ENCODE measurements around the gene ITGAD.
"Not testable (repeated sequence)": the region's sequence is repeated elsewhere in the genome, so short reads cannot be mapped to it uniquely, and the experiment has no call there.

Gene ITGAD

DNA sequence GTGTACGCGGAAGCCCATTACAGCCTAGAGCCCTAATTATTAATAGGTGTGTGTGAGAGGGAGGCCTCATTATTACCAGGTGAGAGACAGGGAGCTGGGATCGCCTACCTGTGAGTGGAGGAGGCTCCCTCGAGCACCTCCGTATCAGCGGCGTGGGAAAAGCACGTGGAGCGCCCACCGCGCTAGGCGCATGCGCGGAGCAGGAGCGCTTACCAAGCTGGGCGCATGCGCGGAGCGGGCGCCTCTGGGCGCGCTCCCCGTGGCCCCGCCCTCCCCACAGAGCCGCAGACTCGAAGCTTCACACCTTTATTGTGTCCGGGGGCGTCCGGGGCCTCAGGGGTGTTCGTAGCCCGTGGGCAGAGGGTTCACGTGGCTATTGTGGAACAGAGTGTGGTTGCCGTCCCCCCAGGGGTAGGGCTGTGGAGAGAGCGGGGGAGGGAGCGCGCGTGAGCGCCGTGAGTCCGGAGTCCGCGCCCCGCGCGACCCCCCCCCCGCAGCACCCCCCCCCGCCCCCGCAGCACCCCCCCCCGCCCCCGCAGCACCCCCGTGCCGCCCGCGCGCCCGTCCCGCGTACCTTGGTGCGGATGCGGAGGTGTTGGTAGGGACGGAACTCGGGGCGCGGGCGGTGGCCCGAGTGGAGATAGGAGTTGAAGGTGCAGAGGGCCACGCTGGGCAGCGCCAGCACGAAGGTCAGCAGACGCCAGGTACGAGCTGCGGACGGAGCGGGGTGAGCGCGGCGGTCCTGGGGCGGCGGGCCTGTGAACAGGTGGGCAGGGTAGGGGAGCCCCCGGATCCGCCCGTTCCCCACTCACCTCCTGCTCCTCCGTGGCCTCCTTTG, 34.5 kb downstream of the ITGAD start:
- Histone ChIP-seq H3K36me3 (ENCODE audit: control insufficient read depth, low read depth, low read length) (no peaks in the 10 kb centered on the region), H3K9ac (ENCODE audit: low read length) (no peak overlapping the region), H3K4me1 (ENCODE audit: control insufficient read depth, low read depth, low read length) (no peaks in the 10 kb centered on the region), H3K27me3 (ENCODE audit: control insufficient read depth, insufficient read depth, low read length) (no peaks in the 10 kb centered on the region), H3K9me3 (ENCODE audit: control insufficient read depth, low read depth, low read length) (no peaks in the 10 kb centered on the region), H3K4me3 (ENCODE audit: low read length) (no peak overlapping the region), H3K27ac (ENCODE audit: low read length) (no peak overlapping the region)

DNA sequence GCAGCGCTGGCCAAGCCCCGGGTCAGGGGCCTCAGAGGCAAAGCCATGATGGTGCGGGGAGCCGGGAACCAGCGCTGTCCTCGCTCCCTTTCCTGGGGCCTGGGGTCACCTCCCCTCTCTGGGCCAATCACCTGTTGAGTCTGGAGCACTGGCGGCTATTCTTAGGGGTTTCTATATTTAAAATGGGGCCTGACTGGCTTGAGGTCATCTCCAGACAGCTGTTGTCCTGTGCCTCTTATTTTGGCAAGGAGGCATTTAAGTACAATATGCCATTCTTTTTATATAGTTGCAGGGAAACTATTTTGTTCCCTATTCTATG, 35.1 kb downstream of the ITGAD start, which contains the start of gene COX6A2:
COX6A2 (minus strand) TSS at position 82 of the 319 bp plus-strand sequence; CDS start at position 47, 35 bp downstream.
- H3K9ac ChIP-seq (ENCODE audit: low read length), result no peak within 1 kb of the TSS
- H3K4me3 ChIP-seq (ENCODE audit: low read length), result no peak within 1 kb of the TSS
- H3K9me3 ChIP-seq (ENCODE audit: control insufficient read depth, low read depth, low read length), result no peaks in the 10 kb centered on the region
- no peak within 1 kb of the TSS for H3K27ac ChIP-seq (ENCODE audit: low read length)
- no peaks in the 10 kb centered on the region for H3K27me3 ChIP-seq (ENCODE audit: control insufficient read depth, insufficient read depth, low read length)
- no peaks in the 10 kb centered on the region for H3K4me1 ChIP-seq (ENCODE audit: control insufficient read depth, low read depth, low read length)
- H3K36me3 ChIP-seq (ENCODE audit: control insufficient read depth, low read depth, low read length), result no peaks in the 10 kb centered on the region

DNA sequence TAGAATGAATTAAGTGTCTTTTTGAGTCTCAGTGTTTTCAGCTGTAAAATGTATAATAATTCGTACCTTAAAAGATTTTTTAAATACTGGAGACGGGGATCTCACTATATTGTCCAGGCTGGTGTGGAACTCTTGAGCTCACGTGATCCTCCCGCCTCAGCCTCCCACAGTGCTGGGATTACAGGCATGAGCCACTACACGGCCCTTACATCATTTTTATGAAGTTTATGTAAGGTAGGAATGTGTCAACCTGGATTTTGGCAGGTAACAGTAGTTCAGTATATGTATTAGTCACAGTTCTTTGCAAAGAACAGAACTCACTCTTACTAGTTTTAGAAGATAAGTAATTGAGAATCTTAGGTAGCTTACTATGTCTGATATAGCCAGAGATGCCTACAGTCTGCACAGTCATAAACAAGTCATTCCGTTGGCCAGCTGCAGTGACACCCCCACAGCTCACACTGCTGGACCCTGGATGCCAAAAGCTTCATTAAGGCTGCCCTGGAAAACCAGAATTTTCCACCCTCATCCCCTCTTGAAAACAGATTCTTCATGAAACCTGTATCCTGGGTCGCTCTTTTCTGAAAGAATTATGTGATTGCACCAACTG, 35.6 kb downstream of the ITGAD start:
- no peaks in the 10 kb centered on the region for H3K9me3 ChIP-seq (ENCODE audit: control insufficient read depth, low read depth, low read length)
- no peaks in the 10 kb centered on the region for H3K4me1 ChIP-seq (ENCODE audit: control insufficient read depth, low read depth, low read length)
- no peaks in the 10 kb centered on the region for H3K36me3 ChIP-seq (ENCODE audit: control insufficient read depth, low read depth, low read length)
- no peak overlapping the region for H3K27ac ChIP-seq (ENCODE audit: low read length)
- no peaks in the 10 kb centered on the region for H3K27me3 ChIP-seq (ENCODE audit: control insufficient read depth, insufficient read depth, low read length)
- no peak overlapping the region for H3K9ac ChIP-seq (ENCODE audit: low read length)
- no peak overlapping the region for H3K4me3 ChIP-seq (ENCODE audit: low read length)

DNA sequence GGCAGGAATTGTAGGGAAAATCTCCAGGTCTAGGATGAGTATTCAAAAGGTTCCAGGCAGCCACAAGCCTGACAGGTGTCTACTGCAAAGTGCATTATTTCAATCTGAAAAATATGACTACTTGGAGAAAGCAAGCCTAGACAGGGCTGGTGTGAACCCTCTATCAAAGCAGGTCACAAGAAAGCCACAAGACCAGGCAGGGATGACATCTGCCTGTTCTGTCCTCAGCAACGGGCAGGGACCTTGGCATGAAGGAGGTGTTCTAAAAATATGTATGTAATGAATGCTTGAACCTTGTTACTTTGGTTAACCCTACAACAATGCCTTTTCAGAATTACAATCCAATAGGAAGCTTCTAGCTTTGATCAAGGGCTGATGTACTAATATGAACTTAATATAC, 36.2 kb downstream of the ITGAD start:
- H3K4me3 ChIP-seq (ENCODE audit: low read length), result no peak overlapping the region
- no peaks in the 10 kb centered on the region for H3K27me3 ChIP-seq (ENCODE audit: control insufficient read depth, insufficient read depth, low read length)
- H3K27ac ChIP-seq (ENCODE audit: low read length), result no peak overlapping the region
- H3K4me1 ChIP-seq (ENCODE audit: control insufficient read depth, low read depth, low read length), result no peaks in the 10 kb centered on the region
- no peaks in the 10 kb centered on the region for H3K9me3 ChIP-seq (ENCODE audit: control insufficient read depth, low read depth, low read length)
- H3K9ac ChIP-seq (ENCODE audit: low read length), result no peak overlapping the region
- no peaks in the 10 kb centered on the region for H3K36me3 ChIP-seq (ENCODE audit: control insufficient read depth, low read depth, low read length)

DNA sequence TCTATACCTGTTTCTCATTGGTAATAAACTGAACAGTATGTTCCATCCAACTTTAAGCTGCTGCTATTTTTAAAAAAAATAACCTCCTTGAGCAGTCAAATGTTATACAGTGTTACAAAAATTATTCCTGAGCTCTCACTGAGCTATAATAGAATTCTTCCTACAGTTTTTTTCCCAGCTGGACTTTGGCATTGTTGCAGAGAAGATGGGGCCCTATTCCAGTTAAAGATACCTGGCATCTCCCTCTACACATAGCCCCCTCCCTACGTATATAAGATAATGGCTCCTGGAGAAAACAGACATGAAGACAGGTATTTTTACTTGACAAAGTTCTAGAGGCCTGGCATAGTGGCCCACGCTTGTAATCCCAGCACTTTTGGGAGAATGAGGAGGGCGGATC, 36.7 kb downstream of the ITGAD start:
- Histone ChIP-seq H3K27ac (ENCODE audit: low read length) (no peak overlapping the region), H3K36me3 (ENCODE audit: control insufficient read depth, low read depth, low read length) (no peaks in the 10 kb centered on the region), H3K4me3 (ENCODE audit: low read length) (no peak overlapping the region), H3K27me3 (ENCODE audit: control insufficient read depth, insufficient read depth, low read length) (no peaks in the 10 kb centered on the region), H3K4me1 (ENCODE audit: control insufficient read depth, low read depth, low read length) (no peaks in the 10 kb centered on the region), H3K9ac (ENCODE audit: low read length) (no peak overlapping the region), H3K9me3 (ENCODE audit: control insufficient read depth, low read depth, low read length) (no peaks in the 10 kb centered on the region)

DNA sequence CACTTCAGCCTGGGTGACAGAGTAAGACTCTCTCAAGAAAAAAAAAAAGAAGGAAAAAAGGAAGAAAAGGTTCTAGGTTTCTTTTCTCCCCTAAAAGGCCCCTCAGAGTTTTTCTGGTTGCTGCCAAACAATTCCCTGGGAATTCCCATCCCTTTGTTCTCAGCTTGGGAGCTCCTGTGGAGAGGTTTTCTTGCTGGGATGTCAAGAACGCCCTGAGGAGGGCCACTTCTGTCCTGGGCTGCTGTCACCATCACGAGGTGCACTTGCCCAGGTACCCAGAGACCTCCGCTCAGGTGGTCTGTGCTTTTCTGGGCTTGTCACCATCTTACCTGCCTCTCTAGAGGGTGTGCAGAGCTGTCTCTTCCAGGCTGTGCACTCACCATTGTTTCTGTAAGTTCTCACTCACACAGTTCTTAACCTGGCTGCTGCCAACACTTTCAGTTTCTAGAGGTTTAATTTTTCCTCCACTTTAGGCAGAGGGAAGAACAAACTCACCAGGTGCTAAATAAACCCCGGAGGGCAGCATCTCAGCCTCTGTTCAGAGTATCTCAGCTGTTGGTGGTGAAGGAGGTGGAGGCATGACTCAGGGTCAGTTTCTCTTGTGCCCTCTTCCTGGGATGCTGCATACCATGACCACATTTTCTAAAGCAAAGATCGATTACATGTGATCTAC, 37.4 kb downstream of the ITGAD start:
- Histone ChIP-seq H3K4me1 (ENCODE audit: control insufficient read depth, low read depth, low read length) (no peaks in the 10 kb centered on the region), H3K4me3 (ENCODE audit: low read length) (no peak overlapping the region), H3K36me3 (ENCODE audit: control insufficient read depth, low read depth, low read length) (no peaks in the 10 kb centered on the region), H3K27ac (ENCODE audit: low read length) (no peak overlapping the region), H3K9me3 (ENCODE audit: control insufficient read depth, low read depth, low read length) (no peaks in the 10 kb centered on the region), H3K27me3 (ENCODE audit: control insufficient read depth, insufficient read depth, low read length) (no peaks in the 10 kb centered on the region), H3K9ac (ENCODE audit: low read length) (no peak overlapping the region)

DNA sequence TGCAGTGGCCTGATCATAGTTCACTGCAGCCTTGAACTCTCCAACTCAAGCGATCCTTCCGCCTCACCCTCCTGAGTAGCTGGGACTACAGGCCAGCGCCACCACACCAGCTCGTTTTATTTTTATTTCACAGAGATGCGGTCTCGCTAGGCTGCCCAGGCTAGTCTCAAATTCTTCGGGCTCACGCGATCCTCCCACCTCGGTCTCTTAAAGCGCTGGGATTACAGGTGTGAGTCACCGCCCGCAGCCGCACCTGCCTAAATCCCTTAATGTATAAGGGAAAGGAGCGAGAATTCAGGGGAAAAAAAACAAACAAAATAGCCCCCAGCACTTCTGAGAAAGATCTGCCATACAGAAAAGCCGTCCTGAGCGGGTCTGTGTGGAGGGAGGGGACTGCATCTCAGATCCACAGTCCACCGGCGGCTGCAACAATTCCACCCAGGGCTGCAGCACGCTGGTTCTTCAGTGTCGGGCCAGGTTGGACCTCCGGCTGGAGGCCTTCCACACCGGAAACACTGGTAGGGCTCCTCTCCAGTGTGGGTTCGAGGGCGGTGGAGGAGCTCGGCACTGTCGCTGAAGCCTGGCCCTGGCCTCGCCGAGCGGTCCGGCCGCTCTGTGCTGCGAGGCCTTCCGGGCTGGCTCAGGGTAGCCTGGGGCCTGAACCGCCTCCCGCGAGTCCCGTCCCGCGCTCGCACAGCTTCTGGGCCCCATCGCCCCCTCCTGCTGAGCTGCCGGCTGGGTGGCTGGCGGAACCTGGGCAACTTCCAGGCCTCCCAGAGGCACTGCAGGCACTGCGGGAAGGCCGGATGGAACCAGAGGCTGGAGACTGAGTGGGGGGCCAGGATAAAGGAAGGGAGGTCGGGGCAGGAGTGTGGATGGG, 42.4 kb downstream of the ITGAD start:
- H3K4me1 ChIP-seq (ENCODE audit: control insufficient read depth, low read depth, low read length), result no peaks in the 10 kb centered on the region
- no peak overlapping the region for H3K9ac ChIP-seq (ENCODE audit: low read length)
- H3K4me3 ChIP-seq (ENCODE audit: low read length), result no peak overlapping the region
- H3K27me3 ChIP-seq (ENCODE audit: control insufficient read depth, insufficient read depth, low read length), result no peaks in the 10 kb centered on the region
- no peaks in the 10 kb centered on the region for H3K9me3 ChIP-seq (ENCODE audit: control insufficient read depth, low read depth, low read length)
- H3K36me3 ChIP-seq (ENCODE audit: control insufficient read depth, low read depth, low read length), result no peaks in the 10 kb centered on the region
- H3K27ac ChIP-seq (ENCODE audit: low read length), result no peak overlapping the region

DNA sequence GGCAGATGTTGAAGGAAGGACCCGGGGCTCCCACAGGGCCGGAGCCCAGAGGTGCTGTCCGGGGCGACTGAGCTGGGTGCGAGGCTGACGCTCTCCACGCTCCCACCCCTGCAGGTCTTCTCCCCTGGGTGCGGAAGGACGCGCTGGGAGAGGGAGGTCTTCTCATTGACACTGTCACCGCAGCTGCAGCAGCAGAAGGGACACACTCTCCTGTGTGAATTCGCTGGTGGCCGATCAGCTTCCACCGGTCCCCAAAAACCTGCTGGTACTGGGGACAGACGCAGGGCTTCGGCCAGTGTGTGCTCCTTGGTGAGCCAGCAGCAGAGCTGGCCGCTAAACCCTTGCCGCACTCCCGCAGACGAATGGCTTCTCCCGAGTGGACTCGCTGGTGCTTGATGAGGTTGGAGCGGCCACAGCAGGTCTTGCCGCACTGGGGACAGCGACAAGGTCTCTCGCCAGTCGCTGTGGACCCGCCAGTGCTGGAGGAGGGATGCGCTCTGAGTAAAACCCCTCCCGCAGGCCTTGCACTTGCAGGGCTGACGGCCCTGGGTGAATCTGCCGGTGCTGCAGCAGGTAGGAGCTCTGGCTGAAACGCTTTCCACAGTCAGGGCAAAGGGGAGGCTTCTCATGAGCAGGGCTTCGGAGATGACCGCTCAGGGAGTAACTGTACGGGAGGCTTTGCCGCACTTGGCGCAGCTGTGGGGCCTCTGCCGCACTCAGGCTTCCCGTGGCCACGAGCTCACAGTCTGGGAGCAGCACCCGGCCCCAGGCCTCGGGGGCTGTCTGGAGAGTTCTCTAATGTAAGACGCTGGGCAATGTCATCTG, 43.3 kb downstream of the ITGAD start:
- Histone ChIP-seq H3K9me3 (ENCODE audit: control insufficient read depth, low read depth, low read length) (no peaks in the 10 kb centered on the region), H3K9ac (ENCODE audit: low read length) (no peak overlapping the region), H3K27me3 (ENCODE audit: control insufficient read depth, insufficient read depth, low read length) (no peaks in the 10 kb centered on the region)

DNA sequence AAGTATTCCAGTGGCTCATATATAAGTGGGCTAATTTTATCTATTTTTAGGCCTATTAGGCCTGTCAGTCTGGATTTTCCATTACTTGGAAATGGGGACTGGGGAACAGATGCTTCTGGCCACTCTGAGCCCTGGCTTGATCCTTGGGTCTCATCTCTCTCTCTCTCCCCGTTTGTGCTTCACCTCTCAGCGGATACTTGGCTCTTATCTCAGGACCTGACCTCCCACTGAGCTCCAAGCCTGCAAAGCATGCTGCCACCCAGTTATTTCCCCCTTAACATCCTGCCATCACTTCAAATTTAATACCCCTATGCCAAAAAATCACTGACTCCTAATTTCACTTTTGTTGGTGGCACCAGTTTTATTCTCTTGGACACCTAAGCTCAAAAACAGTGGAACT, 45.3 kb downstream of the ITGAD start:
- Histone ChIP-seq H3K4me1 (ENCODE audit: control insufficient read depth, low read depth, low read length) (no peaks in the 10 kb centered on the region), H3K27me3 (ENCODE audit: control insufficient read depth, insufficient read depth, low read length) (no peaks in the 10 kb centered on the region), H3K9ac (ENCODE audit: low read length) (no peak overlapping the region), H3K27ac (ENCODE audit: low read length) (no peak overlapping the region), H3K36me3 (ENCODE audit: control insufficient read depth, low read depth, low read length) (no peaks in the 10 kb centered on the region), H3K4me3 (ENCODE audit: low read length) (no peak overlapping the region), H3K9me3 (ENCODE audit: control insufficient read depth, low read depth, low read length) (no peaks in the 10 kb centered on the region)

More for the DNA sequence above, 43.3 kb downstream of the ITGAD start:
- H3K27ac ChIP-seq (ENCODE audit: low read length), result no peak overlapping the region
- H3K4me3 ChIP-seq (ENCODE audit: low read length), result no peak overlapping the region
- no peaks in the 10 kb centered on the region for H3K36me3 ChIP-seq (ENCODE audit: control insufficient read depth, low read depth, low read length)
- no peaks in the 10 kb centered on the region for H3K4me1 ChIP-seq (ENCODE audit: control insufficient read depth, low read depth, low read length)

DNA sequence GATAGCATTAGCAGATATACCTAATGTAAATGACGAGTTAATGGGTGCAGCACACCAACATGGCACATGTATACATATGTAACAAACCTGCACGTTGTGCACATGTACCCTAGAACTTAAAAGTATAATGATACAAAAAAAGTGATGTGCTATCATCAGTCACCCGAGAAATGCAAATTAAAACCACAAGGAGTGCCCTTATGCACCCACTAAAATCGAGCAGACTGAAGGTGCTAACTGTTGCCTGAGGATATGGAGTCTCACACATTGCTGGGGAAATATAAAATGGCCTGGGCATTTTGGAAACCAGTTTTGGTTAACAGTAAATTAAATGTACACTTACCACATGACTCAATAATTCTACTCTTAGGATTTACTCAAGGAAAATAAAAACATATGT, 45.9 kb downstream of the ITGAD start:
- not testable (repeated sequence) for H3K36me3 ChIP-seq (ENCODE audit: control insufficient read depth, low read depth, low read length); H3K4me3 ChIP-seq (ENCODE audit: low read length); H3K9ac ChIP-seq (ENCODE audit: low read length)

More for the DNA sequence above, 45.9 kb downstream of the ITGAD start:
- H3K9me3 ChIP-seq (ENCODE audit: control insufficient read depth, low read depth, low read length); H3K27me3 ChIP-seq (ENCODE audit: control insufficient read depth, insufficient read depth, low read length); H3K27ac ChIP-seq (ENCODE audit: low read length); H3K4me1 ChIP-seq (ENCODE audit: control insufficient read depth, low read depth, low read length): not testable (repeated sequence)
